Tibial nerve (tissue), 4 donors: Measurements from ENCODE around the gene BTBD6.

Source experiments
- EP300 ChIP-seq, 2 donors: sonication (generic); formaldehyde crosslinking; IDR thresholded peaks; one replicate each; pipeline ENCODE4 v1.6.1; 2017; ENCODE audit warnings: antibody characterized with exemption in 2 of 2, mild to moderate bottlenecking in 1 of 2
- TF ChIP-seq, protein P1 (sequence below), 5 experiments: fragments of 200-600 bp in 3 of 5; fragments of 450-650 bp in 2 of 5; sonication (generic) in 3 of 5; IDR thresholded peaks; one replicate each; pipeline ENCODE4 v1.5.1; 2016 to 2019; ENCODE audit warnings: antibody characterized with exemption in 5 of 5, mild to moderate bottlenecking in 3 of 5, moderate library complexity in 2 of 5

DNA sequence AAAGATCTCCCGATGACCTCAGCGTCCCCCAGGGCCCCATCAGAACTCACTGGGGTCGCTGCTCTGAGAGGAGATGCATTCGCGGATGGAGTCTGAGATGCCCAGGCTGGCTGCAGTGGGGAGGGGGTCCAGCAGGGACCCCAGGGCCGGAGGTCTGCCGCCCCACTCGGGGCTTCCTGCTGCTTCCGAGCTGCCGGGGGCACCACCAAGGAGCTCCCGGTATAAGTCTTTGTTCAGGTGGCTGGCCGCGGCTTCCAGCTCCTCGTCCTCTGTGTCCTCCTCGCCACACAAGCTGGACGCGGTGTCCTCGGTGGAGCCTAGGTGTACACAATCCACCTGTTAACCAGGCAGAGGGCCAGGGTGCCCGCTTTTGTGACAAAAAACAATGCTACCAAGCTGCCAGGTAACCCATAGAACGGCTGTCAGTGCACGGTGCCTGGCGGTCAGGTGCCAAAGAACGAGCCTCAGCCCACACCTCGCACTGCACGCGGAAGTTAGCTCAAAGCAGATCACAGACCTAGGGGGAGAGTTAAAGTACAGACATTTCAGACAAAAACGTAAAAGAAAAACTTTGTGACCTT is 26.6 kb upstream of the BTBD6 start:
- TF ChIP-seq, protein P1, sequence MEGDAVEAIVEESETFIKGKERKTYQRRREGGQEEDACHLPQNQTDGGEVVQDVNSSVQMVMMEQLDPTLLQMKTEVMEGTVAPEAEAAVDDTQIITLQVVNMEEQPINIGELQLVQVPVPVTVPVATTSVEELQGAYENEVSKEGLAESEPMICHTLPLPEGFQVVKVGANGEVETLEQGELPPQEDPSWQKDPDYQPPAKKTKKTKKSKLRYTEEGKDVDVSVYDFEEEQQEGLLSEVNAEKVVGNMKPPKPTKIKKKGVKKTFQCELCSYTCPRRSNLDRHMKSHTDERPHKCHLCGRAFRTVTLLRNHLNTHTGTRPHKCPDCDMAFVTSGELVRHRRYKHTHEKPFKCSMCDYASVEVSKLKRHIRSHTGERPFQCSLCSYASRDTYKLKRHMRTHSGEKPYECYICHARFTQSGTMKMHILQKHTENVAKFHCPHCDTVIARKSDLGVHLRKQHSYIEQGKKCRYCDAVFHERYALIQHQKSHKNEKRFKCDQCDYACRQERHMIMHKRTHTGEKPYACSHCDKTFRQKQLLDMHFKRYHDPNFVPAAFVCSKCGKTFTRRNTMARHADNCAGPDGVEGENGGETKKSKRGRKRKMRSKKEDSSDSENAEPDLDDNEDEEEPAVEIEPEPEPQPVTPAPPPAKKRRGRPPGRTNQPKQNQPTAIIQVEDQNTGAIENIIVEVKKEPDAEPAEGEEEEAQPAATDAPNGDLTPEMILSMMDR (IDR thresholded peaks at IDR 0.05), result no peak
- no peak for TF ChIP-seq EP300 (IDR thresholded peaks at IDR 0.05)
